Endothelial cell of umbilical vein (primary cell): ENCODE measurements around the gene CNTNAP1. TPM values are rescaled to one million over a fixed set of nuclear protein-coding genes. Genes with fewer than 3 reads are reported as not detected.
A peak's percentile ranks its signal among the peaks of the same experiment; 100 is the strongest.

ENCODE experiments used
- BruUV-seq: library from RNA; stranded (reverse); fragments of 400-500 nt; replicated peaks from 2 replicates; lab custom pipeline; 2021; lab: Mats Ljungman, UMichigan
- CTCF ChIA-PET: fragments of 300-600, 350-600 bp; sonication (Branson Sonifier 250); formaldehyde crosslinking; loops from one replicate; lab custom pipeline; 2021; ENCODE audit warnings: antibody characterized with exemption, inconsistent platforms; lab: Charles Lee
- POLR2A ChIA-PET: fragments of 300-600, 350-600 bp; sonication (Branson Sonifier 250); formaldehyde crosslinking; loops from one replicate; lab custom pipeline; 2021; ENCODE audit warnings: antibody characterized with exemption, inconsistent platforms; lab: Charles Lee
- DNase-seq: peaks from one replicate; pipeline ENCODE4 v3.0.0-alpha.2; 2011; ENCODE audit warnings: low read depth, low spot score
- FAIRE-seq: peaks from 2 replicates; lab custom pipeline; 2011; peaks lifted over from hg19 to GRCh38; lab: Jason Lieb, UNC
- H2AFZ ChIP-seq: 2 replicates; pipeline ENCODE4 v1.6.0; 2012; ENCODE audit warnings: low read depth, low read length, control low read depth, inconsistent platforms
- H3K27ac ChIP-seq: 2 replicates; pipeline ENCODE4 v1.5.1; 2011; ENCODE audit warnings: low read depth, mild to moderate bottlenecking, control low read depth, low read length, moderate library complexity; ENCODE audit not compliant: insufficient read depth
- H3K27me3 ChIP-seq, 2 experiments: 2 replicates each; pipeline versions ENCODE4 v1.6.0 to v1.6.1; 2011; ENCODE audit warnings: low read length in 2 of 2, mixed read lengths in 1 of 2; ENCODE audit not compliant: control insufficient read depth in 2 of 2, insufficient read depth in 2 of 2
- H3K36me3 ChIP-seq, 2 experiments: 2 replicates in 1 of 2; 3 replicates in 1 of 2; pipeline ENCODE4 v1.5.1; 2011; ENCODE audit warnings: low read length in 2 of 2, mild to moderate bottlenecking in 1 of 2, moderate library complexity in 1 of 2; ENCODE audit not compliant: control insufficient read depth in 2 of 2, insufficient read depth in 2 of 2; ENCODE audit errors: extremely low read depth in 1 of 2
- H3K4me1 ChIP-seq: 3 replicates; pipeline ENCODE4 v1.5.1; 2011; ENCODE audit warnings: mild to moderate bottlenecking, low read length; ENCODE audit not compliant: control insufficient read depth, insufficient read depth; ENCODE audit errors: extremely low read depth
- H3K4me2 ChIP-seq: 2 replicates; pipeline ENCODE4 v1.6.1; 2011; ENCODE audit warnings: low read length, control low read depth, mixed read lengths; ENCODE audit not compliant: insufficient read depth
- H3K4me3 ChIP-seq, 3 experiments: fragments of 200-600 bp in 1 of 3; sonication (generic), shearing (Covaris generic) in 1 of 3; replicated peaks in 1 of 3; 2 replicates each; pipeline ENCODE4 v1.5.1; 2011 to 2016; ENCODE audit warnings: control low read depth in 3 of 3, low read length in 3 of 3, mild to moderate bottlenecking in 2 of 3, inconsistent platforms in 1 of 3, low read depth in 1 of 3, moderate library complexity in 1 of 3; ENCODE audit not compliant: insufficient read depth in 1 of 3
- H3K79me2 ChIP-seq: 2 replicates; pipeline ENCODE4 v1.6.0; 2012; ENCODE audit warnings: low read length, inconsistent platforms; ENCODE audit not compliant: control insufficient read depth, insufficient read depth
- H3K9ac ChIP-seq: replicated peaks from 2 replicates; pipeline ENCODE3; 2011; ENCODE audit warnings: low read length, control low read depth; ENCODE audit not compliant: insufficient read depth; ENCODE audit errors: extremely low read depth
- H3K9me1 ChIP-seq: replicated peaks from 3 replicates; pipeline ENCODE4 v1.6.0; 2011; ENCODE audit warnings: mild to moderate bottlenecking, low read length; ENCODE audit not compliant: control insufficient read depth, insufficient read depth; ENCODE audit errors: extremely low read depth
- H3K9me3 ChIP-seq: replicated peaks from 2 replicates; pipeline ENCODE4 v1.5.1; 2012; ENCODE audit warnings: low read length, inconsistent platforms; ENCODE audit not compliant: control insufficient read depth, insufficient read depth
- H4K20me1 ChIP-seq: replicated peaks from 2 replicates; pipeline ENCODE3; 2011; ENCODE audit warnings: mild to moderate bottlenecking, low read length; ENCODE audit not compliant: control insufficient read depth, insufficient read depth; ENCODE audit errors: extremely low read depth
- EZH2 ChIP-seq: IDR thresholded peaks from 2 replicates; pipeline ENCODE4 v1.6.1; 2012; ENCODE audit warnings: borderline replicate concordance, low read depth, mild to moderate bottlenecking, moderate library complexity, low read length, inconsistent platforms; ENCODE audit not compliant: severe bottlenecking
- GATA2 ChIP-seq: IDR thresholded peaks from 2 replicates; pipeline ENCODE4 v1.7.0; 2011; ENCODE audit warnings: low read depth, mild to moderate bottlenecking, moderate library complexity, mixed read lengths, low read length; ENCODE audit not compliant: insufficient read length, insufficient read depth
- JUN ChIP-seq: IDR thresholded peaks from 2 replicates; pipeline ENCODE4 v1.6.1; 2011; ENCODE audit warnings: borderline replicate concordance, low read depth; ENCODE audit not compliant: insufficient read length, insufficient read depth
- MYC ChIP-seq: IDR thresholded peaks from one replicate; pipeline ENCODE4 v1.6.1; 2011; ENCODE audit warnings: mild to moderate bottlenecking, low read depth, low read length
- POLR2AphosphoS5 ChIP-seq: IDR thresholded peaks from 2 replicates; pipeline ENCODE4 v1.6.1; 2012; ENCODE audit warnings: low read depth, mild to moderate bottlenecking, control low read depth, low read length, moderate library complexity; ENCODE audit not compliant: insufficient read depth
- dilution Hi-C: fragments of 300-500 bp; cut with MboI; formaldehyde crosslinking; loops from one replicate; pipeline ENCODE4 v1.15.0; 2019; ENCODE audit warnings: low sequenced_read_pairs; ENCODE audit not compliant: extremely low pct_ligation_motif_present
- intact Hi-C: fragments of 100-400 bp; cut with micrococcal nuclease; formaldehyde crosslinking; loops from one replicate; pipeline ENCODE4 v1.10.0; 2022
- polyA plus RNA-seq, 4 experiments: library from polyadenylated mRNA; depleted of rRNA in 3 of 4; stranded (reverse) in 3 of 4; unstranded in 1 of 4; fragments of >200 nt; gene quantifications; 2 replicates each; pipeline versions ENCODE4 v1.2.1 to v1.2.3, GENCODE V29; 2011 to 2012; ENCODE audit warnings: missing spikeins in 1 of 4
- total RNA-seq: library from RNA; stranded (reverse); gene quantifications from 2 replicates; pipeline ENCODE4 v1.2.3, GENCODE V29; 2021
- TF ChIP-seq, protein P1 (sequence below), 2 donors: IDR thresholded peaks; 1 replicate in 1 of 2; 2 replicates in 1 of 2; pipeline ENCODE4 v1.5.1; 2011; ENCODE audit warnings: low read length in 2 of 2, mild to moderate bottlenecking in 2 of 2, moderate library complexity in 2 of 2, control low read depth in 1 of 2, inconsistent platforms in 1 of 2, low read depth in 1 of 2; ENCODE audit not compliant: insufficient read depth in 1 of 2; ENCODE audit errors: extremely low read depth in 1 of 2

CNTNAP1 gene
- total and polyA plus RNA-seq, 2 donors (not counting 3 experiments of a cell fraction or from before 2014, with no cell fraction given) = 26.3 to 44.8 TPM

DNA sequence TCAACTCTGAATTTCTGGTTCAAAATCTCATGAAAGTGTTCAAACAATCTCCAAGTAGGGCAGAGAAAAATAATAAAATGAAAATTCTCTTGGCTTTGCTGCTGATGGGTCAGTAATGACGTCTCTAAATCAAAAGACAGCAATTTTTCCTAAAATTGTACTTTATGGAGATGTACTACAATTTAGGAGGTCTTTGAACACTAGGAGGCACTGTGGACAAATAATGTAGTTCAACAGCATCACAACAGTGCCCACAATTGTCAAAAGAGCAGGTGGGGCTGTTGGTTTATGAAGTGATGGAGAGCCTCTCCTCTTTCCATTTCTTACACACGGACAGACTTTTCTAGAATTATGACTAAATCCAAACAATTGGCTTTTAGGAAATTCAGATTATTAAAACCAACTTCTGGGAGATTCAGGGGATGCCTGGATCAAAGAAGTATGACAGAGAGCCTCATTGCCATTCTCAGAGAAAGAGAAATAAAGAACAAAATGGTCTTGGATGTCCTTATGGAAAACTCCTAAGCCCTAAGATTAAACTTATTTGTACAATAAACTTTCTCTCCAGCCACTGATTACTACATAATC lies 38.8 kb downstream of the CNTNAP1 start:
- peaks cover 12 to 21% of the 10 kb centered on the region in 2 experiments for H3K36me3 ChIP-seq
- CTCF ChIA-PET = interaction anchor here (1.9 to 3.8 kb wide), 3 partner anchors 42 to 104 kb away, joined by 25 to 35 read pairs (median 28); partner anchors contain the start of gene BECN1
- POLR2A ChIA-PET = no interaction called here

More for the DNA sequence above, 38.8 kb downstream of the CNTNAP1 start:
- Histone ChIP-seq H3K4me1 (no peaks in the 10 kb centered on the region), H3K9me1 (no peaks in the 10 kb centered on the region), H3K9ac (no peak overlapping the region), H3K79me2 (no peaks in the 10 kb centered on the region), H4K20me1 (no peaks in the 10 kb centered on the region), H3K27me3 (no peaks in the 10 kb centered on the region), H3K4me2 (no peak overlapping the region), H3K4me3 (no peak overlapping the region), H3K27ac (no peak overlapping the region), H3K9me3 (no peaks in the 10 kb centered on the region), H2AFZ (no peak overlapping the region)
- FAIRE-seq (peak; percentile 96), DNase-seq (peak; percentile 73)
- TF ChIP-seq JUN (no peak), POLR2AphosphoS5 (no peak), EZH2 (no peak), MYC (no peak), GATA2 (no peak)
- TF ChIP-seq, protein P1, sequence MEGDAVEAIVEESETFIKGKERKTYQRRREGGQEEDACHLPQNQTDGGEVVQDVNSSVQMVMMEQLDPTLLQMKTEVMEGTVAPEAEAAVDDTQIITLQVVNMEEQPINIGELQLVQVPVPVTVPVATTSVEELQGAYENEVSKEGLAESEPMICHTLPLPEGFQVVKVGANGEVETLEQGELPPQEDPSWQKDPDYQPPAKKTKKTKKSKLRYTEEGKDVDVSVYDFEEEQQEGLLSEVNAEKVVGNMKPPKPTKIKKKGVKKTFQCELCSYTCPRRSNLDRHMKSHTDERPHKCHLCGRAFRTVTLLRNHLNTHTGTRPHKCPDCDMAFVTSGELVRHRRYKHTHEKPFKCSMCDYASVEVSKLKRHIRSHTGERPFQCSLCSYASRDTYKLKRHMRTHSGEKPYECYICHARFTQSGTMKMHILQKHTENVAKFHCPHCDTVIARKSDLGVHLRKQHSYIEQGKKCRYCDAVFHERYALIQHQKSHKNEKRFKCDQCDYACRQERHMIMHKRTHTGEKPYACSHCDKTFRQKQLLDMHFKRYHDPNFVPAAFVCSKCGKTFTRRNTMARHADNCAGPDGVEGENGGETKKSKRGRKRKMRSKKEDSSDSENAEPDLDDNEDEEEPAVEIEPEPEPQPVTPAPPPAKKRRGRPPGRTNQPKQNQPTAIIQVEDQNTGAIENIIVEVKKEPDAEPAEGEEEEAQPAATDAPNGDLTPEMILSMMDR (IDR thresholded peaks at IDR 0.05; ENCODE audit: extremely low read depth in 1 of 2, insufficient read depth in 1 of 2, low read depth in 1 of 2, low read length in 2 of 2) = peak; percentile 47 to 52
- intact Hi-C loops = loop anchor here (1.0 to 2.0 kb wide), 6 partner anchors 42 to 216 kb away; partner anchors contain the start of gene BECN1
- no TSS peak for BruUV-seq
- dilution Hi-C loops = no loop called here
